Fibroblast of pulmonary artery (primary cell): Measurements from ENCODE around the gene SRPX.

Experiments
- DNase-seq: peaks from one replicate; pipeline ENCODE4 v3.0.0-alpha.2; 2010; ENCODE audit warnings: low read depth
- H3K4me3 ChIP-seq: replicated peaks from 2 replicates; pipeline ENCODE4 v1.5.1; 2011; ENCODE audit warnings: low read depth, mild to moderate bottlenecking, control low read depth, low read length, moderate library complexity
- TF ChIP-seq, protein P1 (sequence below): IDR thresholded peaks from 2 replicates; pipeline ENCODE4 v1.5.1; 2011; ENCODE audit warnings: mild to moderate bottlenecking, control low read depth, low read length, inconsistent platforms; ENCODE audit errors: missing control alignments

Gene SRPX

GRCh38 chrX:38224160-38224559 lies 3.5 kb upstream of the SRPX start:
- no peak overlapping the region for H3K4me3 ChIP-seq
- TF ChIP-seq, protein P1, sequence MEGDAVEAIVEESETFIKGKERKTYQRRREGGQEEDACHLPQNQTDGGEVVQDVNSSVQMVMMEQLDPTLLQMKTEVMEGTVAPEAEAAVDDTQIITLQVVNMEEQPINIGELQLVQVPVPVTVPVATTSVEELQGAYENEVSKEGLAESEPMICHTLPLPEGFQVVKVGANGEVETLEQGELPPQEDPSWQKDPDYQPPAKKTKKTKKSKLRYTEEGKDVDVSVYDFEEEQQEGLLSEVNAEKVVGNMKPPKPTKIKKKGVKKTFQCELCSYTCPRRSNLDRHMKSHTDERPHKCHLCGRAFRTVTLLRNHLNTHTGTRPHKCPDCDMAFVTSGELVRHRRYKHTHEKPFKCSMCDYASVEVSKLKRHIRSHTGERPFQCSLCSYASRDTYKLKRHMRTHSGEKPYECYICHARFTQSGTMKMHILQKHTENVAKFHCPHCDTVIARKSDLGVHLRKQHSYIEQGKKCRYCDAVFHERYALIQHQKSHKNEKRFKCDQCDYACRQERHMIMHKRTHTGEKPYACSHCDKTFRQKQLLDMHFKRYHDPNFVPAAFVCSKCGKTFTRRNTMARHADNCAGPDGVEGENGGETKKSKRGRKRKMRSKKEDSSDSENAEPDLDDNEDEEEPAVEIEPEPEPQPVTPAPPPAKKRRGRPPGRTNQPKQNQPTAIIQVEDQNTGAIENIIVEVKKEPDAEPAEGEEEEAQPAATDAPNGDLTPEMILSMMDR = no peak
- no peak for DNase-seq

DNA sequence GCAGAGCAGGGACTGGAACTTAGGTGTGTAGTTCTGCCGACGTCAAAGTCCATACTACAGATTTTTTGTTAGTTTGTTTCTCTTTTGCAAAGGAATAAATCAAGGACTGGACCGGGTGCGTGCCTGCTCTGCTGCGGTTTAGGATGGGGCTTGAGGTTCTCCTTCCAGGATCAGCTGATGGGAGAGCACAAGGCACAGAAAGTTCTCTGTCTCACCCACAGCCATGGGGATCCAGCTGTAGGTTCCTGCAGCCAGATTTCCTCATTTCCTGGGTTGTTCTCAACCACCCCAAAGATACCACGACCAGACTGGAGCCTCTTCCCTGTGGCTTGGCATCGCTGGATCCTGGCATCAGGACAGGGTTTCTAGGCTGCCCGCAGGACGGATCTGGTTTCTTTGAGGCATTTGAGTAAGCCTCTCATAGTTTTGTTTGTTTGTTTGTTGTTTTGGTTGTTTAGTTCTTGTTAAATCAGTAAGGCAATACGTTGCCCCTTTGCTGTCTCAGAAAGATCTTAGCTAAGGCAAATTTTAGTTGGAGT lies 789 bp upstream of the SRPX start:
- peak overlapping the region; percentile 85 for H3K4me3 ChIP-seq
- no peak for DNase-seq
- TF ChIP-seq, protein P1 = no peak

DNA sequence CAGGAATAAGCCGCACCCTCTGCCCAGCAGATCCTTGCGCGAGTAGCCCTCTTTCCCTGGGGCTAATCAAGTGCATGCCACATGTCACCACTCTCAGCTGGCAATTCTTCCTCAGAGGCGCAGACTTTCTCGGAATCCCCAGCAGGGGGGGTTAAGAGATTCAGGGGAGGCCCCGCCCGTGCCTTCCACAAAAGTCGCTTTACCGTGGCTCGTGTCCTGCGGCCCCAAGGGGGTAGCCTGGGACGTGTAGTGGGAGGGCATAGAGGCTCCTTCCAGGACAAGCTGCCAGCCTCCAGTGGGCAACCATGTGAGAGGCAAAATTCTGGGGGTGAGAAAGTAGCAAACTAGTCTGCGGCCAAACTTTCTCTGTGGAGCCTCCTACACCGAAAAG lies 652 bp downstream of the SRPX start:
- TF ChIP-seq, protein P1 = peak; percentile 24
- peak; percentile 72 for DNase-seq
- H3K4me3 ChIP-seq = peak overlapping the region; percentile 85

DNA sequence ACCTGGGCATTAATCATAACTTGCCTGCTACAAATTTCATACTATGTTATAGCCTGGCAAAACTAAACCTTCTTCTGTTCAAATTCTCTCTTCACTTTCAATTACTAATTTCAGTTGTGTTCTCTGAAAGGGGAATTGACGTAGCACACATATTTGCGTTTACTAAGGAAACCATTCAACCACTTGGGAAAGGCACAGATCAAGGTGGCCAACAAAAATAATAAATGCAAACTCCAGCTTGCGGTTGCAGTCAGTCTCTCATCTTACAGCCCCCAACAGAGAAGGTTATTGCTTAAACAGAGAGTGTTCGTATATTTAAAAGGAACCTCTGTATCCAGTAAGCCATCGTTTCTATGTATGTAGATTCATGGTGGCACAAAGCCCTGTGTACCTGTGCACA lies 4.0 kb downstream of the SRPX start:
- no peak for DNase-seq
- H3K4me3 ChIP-seq = peak overlapping the region; percentile 85
- TF ChIP-seq, protein P1 = no peak

GRCh38 chrX:38214551-38215531 lies 5.8 kb downstream of the SRPX start:
- H3K4me3 ChIP-seq = peak overlapping the region; percentile 85
- peak; percentile 65 for DNase-seq
- TF ChIP-seq, protein P1 = no peak

GRCh38 chrX:38214044-38214443 lies 6.6 kb downstream of the SRPX start:
- TF ChIP-seq, protein P1 = no peak
- peak overlapping the region; percentile 85 for H3K4me3 ChIP-seq
- DNase-seq = no peak
